Bronchial epithelial cell (primary cell): ENCODE data around the gene NKIRAS1. TPM values are rescaled to one million over a fixed set of nuclear protein-coding genes. Genes with fewer than 3 reads are reported as not detected.

ENCODE experiments used
- DNase-seq: peaks from one replicate; pipeline ENCODE4 v3.0.0-alpha.2; 2010; ENCODE audit warnings: low read depth
- FAIRE-seq: peaks from 2 replicates; lab custom pipeline; 2011; peaks lifted over from hg19 to GRCh38; lab: Jason Lieb, UNC
- H3K27me3 ChIP-seq: 2 replicates; pipeline ENCODE4 v1.5.1; 2011; ENCODE audit warnings: low read length; ENCODE audit not compliant: control insufficient read depth, insufficient read depth
- H3K36me3 ChIP-seq: 2 replicates; pipeline ENCODE4 v1.5.1; 2011; ENCODE audit warnings: low read length; ENCODE audit not compliant: control insufficient read depth, insufficient read depth
- H3K4me3 ChIP-seq: 2 replicates; pipeline ENCODE4 v1.5.1; 2011; ENCODE audit warnings: mild to moderate bottlenecking, low read depth, low read length, control low read depth
- total RNA-seq: library from RNA; depleted of rRNA; stranded (reverse); fragments of >200 nt; gene quantifications from 2 replicates; pipeline ENCODE4 v1.2.1, GENCODE V29; 2014
- TF ChIP-seq, protein P1 (sequence below): IDR thresholded peaks from 2 replicates; pipeline ENCODE4 v1.5.1; 2011; ENCODE audit warnings: mild to moderate bottlenecking, moderate library complexity, low read length, control low read depth, inconsistent platforms; ENCODE audit not compliant: insufficient read depth, severe bottlenecking

Gene NKIRAS1
- total RNA-seq, 1 donor from 2014 or later = 11.8 TPM

- FAIRE-seq (no peak), DNase-seq (peak; percentile 45)
- Histone ChIP-seq H3K4me3 (no peak overlapping the region), H3K27me3 (no peaks in the 10 kb centered on the region), H3K36me3 (no peaks in the 10 kb centered on the region)
- TF ChIP-seq, protein P1, sequence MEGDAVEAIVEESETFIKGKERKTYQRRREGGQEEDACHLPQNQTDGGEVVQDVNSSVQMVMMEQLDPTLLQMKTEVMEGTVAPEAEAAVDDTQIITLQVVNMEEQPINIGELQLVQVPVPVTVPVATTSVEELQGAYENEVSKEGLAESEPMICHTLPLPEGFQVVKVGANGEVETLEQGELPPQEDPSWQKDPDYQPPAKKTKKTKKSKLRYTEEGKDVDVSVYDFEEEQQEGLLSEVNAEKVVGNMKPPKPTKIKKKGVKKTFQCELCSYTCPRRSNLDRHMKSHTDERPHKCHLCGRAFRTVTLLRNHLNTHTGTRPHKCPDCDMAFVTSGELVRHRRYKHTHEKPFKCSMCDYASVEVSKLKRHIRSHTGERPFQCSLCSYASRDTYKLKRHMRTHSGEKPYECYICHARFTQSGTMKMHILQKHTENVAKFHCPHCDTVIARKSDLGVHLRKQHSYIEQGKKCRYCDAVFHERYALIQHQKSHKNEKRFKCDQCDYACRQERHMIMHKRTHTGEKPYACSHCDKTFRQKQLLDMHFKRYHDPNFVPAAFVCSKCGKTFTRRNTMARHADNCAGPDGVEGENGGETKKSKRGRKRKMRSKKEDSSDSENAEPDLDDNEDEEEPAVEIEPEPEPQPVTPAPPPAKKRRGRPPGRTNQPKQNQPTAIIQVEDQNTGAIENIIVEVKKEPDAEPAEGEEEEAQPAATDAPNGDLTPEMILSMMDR = no peak
Measured at GRCh38 chr3:23845326-23846216, 71.2 kb downstream of the NKIRAS1 start.

- DNase-seq = no peak
- H3K36me3 ChIP-seq = no peaks in the 10 kb centered on the region
- no peak overlapping the region for H3K4me3 ChIP-seq
- TF ChIP-seq, protein P1 = no peak
- FAIRE-seq = no peak
- H3K27me3 ChIP-seq = no peaks in the 10 kb centered on the region
Measured at GRCh38 chr3:23843869-23844268, 72.9 kb downstream of the NKIRAS1 start.

Other genes with a start within 250 kb of the NKIRAS1 start
- gene UBE2E1, start 111.0 kb downstream of the NKIRAS1 start, total RNA-seq = 85.4 and 124 TPM in 2 replicates
- 2,265 and 4,496 TPM in 2 replicates for gene RPL15, start 142 bp upstream of the NKIRAS1 start, total RNA-seq
- gene NR1D2, start 28.3 kb upstream of the NKIRAS1 start, total RNA-seq = 24.6 and 34.0 TPM in 2 replicates